ENCODE results near the gene TCHH. TPM values are rescaled to one million over a fixed set of nuclear protein-coding genes. Genes with fewer than 3 reads are reported as not detected.

Gene TCHH
- total RNA-seq, 4 donors from 2014 or later: 0.13 TPM; not detected in 3

DNA sequence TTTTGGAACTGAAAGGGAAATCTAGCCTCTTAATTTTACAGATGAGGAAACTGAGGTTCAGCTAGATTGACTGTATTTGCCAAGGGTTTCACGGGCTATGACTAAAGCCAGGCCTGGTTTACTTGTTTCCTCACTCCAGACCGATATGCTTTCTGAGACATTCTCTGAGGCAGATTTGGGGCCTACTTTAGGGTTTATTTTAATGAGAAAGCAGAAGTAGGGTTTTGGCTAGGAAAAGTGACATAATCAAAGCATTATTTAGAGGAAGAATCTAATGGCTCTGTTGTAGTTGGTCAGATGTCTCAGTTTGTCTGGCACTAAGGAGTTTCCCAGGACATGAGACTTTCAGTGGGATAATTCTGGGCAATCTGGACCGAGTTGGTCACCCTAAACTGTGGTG is 45.3 kb upstream of the TCHH start:
- no peak overlapping the region for H3K4me3 ChIP-seq
- H3K27me3 ChIP-seq: no peaks in the 10 kb centered on the region
- in situ Hi-C loops (cut with MboI; ENCODE audit: low sequenced_read_pairs in 4 of 4): loop anchor here in 1 of 4 donors (10.0 kb wide), 1 partner anchor 56 kb away; no protein-coding TSS in a partner anchor
- DNase-seq: no peak
- intact Hi-C loops (cut with DNase I; ENCODE audit: low total_unique reads): no loop called here
- no peaks in the 10 kb centered on the region for H3K9me3 ChIP-seq
- TF ChIP-seq POLR2A (IDR thresholded peaks at IDR 0.05): no peak
- TF ChIP-seq, protein P1, sequence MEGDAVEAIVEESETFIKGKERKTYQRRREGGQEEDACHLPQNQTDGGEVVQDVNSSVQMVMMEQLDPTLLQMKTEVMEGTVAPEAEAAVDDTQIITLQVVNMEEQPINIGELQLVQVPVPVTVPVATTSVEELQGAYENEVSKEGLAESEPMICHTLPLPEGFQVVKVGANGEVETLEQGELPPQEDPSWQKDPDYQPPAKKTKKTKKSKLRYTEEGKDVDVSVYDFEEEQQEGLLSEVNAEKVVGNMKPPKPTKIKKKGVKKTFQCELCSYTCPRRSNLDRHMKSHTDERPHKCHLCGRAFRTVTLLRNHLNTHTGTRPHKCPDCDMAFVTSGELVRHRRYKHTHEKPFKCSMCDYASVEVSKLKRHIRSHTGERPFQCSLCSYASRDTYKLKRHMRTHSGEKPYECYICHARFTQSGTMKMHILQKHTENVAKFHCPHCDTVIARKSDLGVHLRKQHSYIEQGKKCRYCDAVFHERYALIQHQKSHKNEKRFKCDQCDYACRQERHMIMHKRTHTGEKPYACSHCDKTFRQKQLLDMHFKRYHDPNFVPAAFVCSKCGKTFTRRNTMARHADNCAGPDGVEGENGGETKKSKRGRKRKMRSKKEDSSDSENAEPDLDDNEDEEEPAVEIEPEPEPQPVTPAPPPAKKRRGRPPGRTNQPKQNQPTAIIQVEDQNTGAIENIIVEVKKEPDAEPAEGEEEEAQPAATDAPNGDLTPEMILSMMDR (IDR thresholded peaks at IDR 0.05 in 4 of 5, conservative IDR thresholded peaks at IDR 0.05 in 1 of 5): no peak
- ATAC-seq: no peak
- no peaks in the 10 kb centered on the region for H3K36me3 ChIP-seq
- no peak overlapping the region for H3K27ac ChIP-seq
- no peaks in the 10 kb centered on the region for H3K4me1 ChIP-seq

DNA sequence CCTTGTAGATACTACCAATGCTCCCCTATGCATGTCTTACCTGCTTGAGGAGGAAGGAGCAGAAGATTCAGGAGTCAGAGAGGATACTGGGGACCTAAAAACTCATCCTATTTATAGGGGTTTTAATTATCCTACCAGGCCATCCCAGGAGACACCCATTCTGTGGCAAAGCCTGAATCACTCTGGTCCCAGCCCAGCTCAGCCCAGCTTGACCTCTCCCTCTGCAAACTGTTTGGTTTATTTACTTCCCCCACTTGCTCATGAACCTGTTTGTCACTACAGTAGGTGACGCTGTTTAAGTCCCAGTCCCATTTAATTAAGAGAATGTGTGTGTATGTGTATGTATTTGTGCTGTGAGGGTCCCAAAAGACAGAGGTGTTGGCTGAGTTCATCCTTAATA is 43.9 kb upstream of the TCHH start, which contains the start of gene RPTN:
Gene RPTN (minus strand): TSS at position 85 of the 400 bp plus-strand sequence. CDS start 1,339 bp downstream, outside the sequence.
- H3K4me1 ChIP-seq: no peaks in the 10 kb centered on the region
- no peak for ATAC-seq
- TF ChIP-seq POLR2A (IDR thresholded peaks at IDR 0.05): no peak
- TF ChIP-seq, protein P1 (IDR thresholded peaks at IDR 0.05 in 4 of 5, conservative IDR thresholded peaks at IDR 0.05 in 1 of 5): no peak
- no peak within 1 kb of the TSS for H3K27ac ChIP-seq
- DNase-seq: no peak
- H3K36me3 ChIP-seq: no peaks in the 10 kb centered on the region
- H3K4me3 ChIP-seq: no peak within 1 kb of the TSS
- in situ Hi-C loops (cut with MboI; ENCODE audit: low sequenced_read_pairs in 4 of 4) (no loop called here), intact Hi-C loops (cut with DNase I; ENCODE audit: low total_unique reads) (no loop called here)
- H3K27me3 ChIP-seq: no peaks in the 10 kb centered on the region
- no peaks in the 10 kb centered on the region for H3K9me3 ChIP-seq

DNA sequence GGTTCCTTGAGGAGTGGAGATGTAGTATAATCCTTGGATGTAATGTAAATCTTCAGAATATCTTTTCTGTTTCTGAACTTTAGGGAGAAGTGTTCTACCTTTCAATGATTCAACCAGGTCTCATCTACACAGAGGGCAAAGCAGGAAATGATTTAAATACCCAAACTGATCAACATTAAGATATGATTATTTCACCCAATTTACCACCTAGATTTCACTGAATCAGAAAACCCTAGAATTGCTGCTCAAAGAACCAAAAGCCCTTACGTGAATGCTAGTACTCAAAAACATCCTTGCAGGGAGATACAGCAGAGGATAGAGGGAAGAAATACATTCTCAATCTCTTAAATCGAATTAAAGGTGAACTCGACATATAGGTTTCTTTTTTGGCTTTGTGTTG is 38.8 kb upstream of the TCHH start:
- in situ Hi-C loops (cut with MboI; ENCODE audit: low sequenced_read_pairs in 4 of 4): no loop called here
- Histone ChIP-seq H3K36me3 (no peaks in the 10 kb centered on the region), H3K4me3 (no peak overlapping the region), H3K9me3 (no peaks in the 10 kb centered on the region), H3K27ac (no peak overlapping the region), H3K4me1 (no peaks in the 10 kb centered on the region), H3K27me3 (no peaks in the 10 kb centered on the region)
- DNase-seq: no peak
- no peak for ATAC-seq
- TF ChIP-seq, protein P1 (IDR thresholded peaks at IDR 0.05 in 4 of 5, conservative IDR thresholded peaks at IDR 0.05 in 1 of 5): no peak
- TF ChIP-seq POLR2A (IDR thresholded peaks at IDR 0.05): no peak
- intact Hi-C loops (cut with DNase I; ENCODE audit: low total_unique reads): no loop called here

GRCh38 chr1:152151646-152152045 is 36.4 kb upstream of the TCHH start:
- Histone ChIP-seq H3K4me1 (no peaks in the 10 kb centered on the region), H3K4me3 (no peak overlapping the region), H3K9me3 (peaks cover 0 to 7% (median 0%) of the 10 kb centered on the region in 3 donors), H3K27me3 (no peaks in the 10 kb centered on the region), H3K36me3 (no peaks in the 10 kb centered on the region), H3K27ac (no peak overlapping the region)
- intact Hi-C loops (cut with DNase I; ENCODE audit: low total_unique reads) (no loop called here), in situ Hi-C loops (cut with MboI; ENCODE audit: low sequenced_read_pairs in 4 of 4) (no loop called here)
- DNase-seq (no peak), ATAC-seq (no peak)
- TF ChIP-seq, protein P1 (IDR thresholded peaks at IDR 0.05 in 4 of 5, conservative IDR thresholded peaks at IDR 0.05 in 1 of 5): no peak
- no peak for TF ChIP-seq POLR2A (IDR thresholded peaks at IDR 0.05)

GRCh38 chr1:152148981-152149380 is 33.7 kb upstream of the TCHH start:
- in situ Hi-C loops (cut with MboI; ENCODE audit: low sequenced_read_pairs in 4 of 4) (no loop called here), intact Hi-C loops (cut with DNase I; ENCODE audit: low total_unique reads) (no loop called here)
- ATAC-seq (no peak), DNase-seq (no peak)
- TF ChIP-seq, protein P1 (IDR thresholded peaks at IDR 0.05 in 4 of 5, conservative IDR thresholded peaks at IDR 0.05 in 1 of 5): no peak
- no peak for TF ChIP-seq POLR2A (IDR thresholded peaks at IDR 0.05)
- Histone ChIP-seq H3K27me3 (no peaks in the 10 kb centered on the region), H3K36me3 (no peaks in the 10 kb centered on the region), H3K9me3 (peaks cover 0 to 7% (median 0%) of the 10 kb centered on the region in 3 donors), H3K4me1 (no peaks in the 10 kb centered on the region), H3K4me3 (no peak overlapping the region), H3K27ac (no peak overlapping the region)

All from gastrocnemius medialis (tissue), 4 donors.